Cerebellar nuclear complex (tissue), 1 donor: ENCODE data around the gene CCDC192.

Experiments used
- DNase-seq, 2 experiments: peaks; one replicate each; lab custom pipeline; 2025; lab: John Stamatoyannopoulos, UW

Gene CCDC192

GRCh38 chr5:127923804-127924570 lies 220.8 kb downstream of the CCDC192 start:
- DNase-seq, result no peak

- DNase-seq, result no peak
Measured at GRCh38 chr5:127924606-127925005, 221.4 kb downstream of the CCDC192 start.

- no peak for DNase-seq
Measured at GRCh38 chr5:127925916-127926315, 222.7 kb downstream of the CCDC192 start.

DNA sequence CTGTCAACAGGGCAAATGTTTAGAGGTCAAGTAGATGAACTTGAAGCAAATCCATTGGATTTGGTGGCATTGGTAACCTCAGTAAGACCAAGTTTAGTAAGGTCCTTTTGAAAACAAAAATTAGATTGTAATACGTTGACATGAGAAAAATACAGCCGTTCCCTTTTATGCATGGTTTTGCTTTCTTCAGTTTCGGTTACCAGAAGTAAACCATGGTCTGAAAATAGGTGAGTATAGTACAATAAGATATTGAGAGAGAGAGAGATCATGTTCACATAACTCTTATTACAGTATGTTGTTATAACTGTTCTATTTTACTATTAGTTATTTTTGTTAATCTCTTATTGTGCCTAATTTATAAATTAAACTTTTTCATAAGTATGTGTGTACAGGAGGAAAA lies 223.8 kb downstream of the CCDC192 start:
- no peak for DNase-seq

GRCh38 chr5:127928053-127928452 lies 224.9 kb downstream of the CCDC192 start:
- no peak for DNase-seq

DNA sequence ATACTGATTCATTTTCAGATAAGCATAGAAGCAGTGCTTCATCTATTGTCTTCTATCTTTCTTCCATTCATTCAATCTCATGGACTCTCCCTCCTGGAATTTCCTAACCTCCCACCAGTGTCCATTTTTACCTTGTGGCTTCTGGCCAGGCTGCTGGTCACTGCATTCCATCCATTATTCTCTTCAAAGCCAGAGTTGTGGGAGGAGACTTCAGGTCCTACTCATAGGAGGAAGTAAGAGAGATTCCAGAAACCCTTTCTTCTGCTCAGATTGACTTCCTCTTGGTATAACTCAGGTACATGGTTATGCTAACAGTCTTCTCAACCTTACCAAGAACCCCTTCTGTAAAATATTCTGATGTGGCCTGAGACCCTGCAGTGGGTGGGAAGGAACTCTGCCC lies 227.1 kb downstream of the CCDC192 start:
- no peak for DNase-seq

DNA sequence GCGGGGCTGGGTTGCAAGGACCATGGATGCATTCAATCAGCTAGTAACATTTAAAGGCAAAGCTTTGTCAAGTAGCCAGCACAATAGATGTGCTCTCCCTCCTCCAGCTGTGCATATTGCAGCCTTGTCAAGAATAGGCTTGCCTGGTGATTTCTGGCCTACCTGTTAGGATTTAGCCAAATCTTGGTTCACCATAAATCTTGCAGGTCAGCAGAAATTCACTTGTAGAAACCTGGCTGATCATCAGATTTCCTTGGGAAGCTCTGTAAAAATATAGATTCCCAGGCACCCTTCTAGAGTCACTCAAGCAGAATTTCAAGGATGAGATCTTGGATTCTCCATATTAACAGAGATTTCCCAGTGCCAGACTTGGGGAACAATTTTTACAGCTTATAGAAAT lies 228.2 kb downstream of the CCDC192 start:
- DNase-seq, result no peak

GRCh38 chr5:127933348-127933747 lies 230.2 kb downstream of the CCDC192 start:
- no peak for DNase-seq

DNA sequence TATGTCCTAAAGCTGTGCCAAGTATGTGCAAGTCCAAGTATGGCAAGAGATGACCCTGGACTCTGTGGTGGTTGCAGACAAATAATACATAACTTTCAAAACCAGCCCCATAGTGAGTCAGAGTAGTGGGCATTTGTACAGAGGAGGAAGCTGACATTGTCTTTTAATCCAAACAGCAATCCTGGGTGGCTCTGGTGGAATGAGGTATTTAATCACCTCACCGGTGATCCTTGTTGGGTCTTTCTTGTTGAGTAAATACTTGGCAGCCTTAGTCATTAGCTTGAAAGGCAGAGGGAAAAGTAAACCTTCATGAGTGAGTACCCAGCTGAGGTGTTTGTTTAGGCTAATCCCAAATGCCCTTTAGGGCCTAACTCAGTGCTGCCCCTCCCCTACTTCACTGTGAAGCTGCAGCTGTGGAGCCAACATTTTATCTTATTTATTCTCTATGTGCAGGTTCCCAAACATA lies 231.6 kb downstream of the CCDC192 start:
- DNase-seq, result no peak

DNA sequence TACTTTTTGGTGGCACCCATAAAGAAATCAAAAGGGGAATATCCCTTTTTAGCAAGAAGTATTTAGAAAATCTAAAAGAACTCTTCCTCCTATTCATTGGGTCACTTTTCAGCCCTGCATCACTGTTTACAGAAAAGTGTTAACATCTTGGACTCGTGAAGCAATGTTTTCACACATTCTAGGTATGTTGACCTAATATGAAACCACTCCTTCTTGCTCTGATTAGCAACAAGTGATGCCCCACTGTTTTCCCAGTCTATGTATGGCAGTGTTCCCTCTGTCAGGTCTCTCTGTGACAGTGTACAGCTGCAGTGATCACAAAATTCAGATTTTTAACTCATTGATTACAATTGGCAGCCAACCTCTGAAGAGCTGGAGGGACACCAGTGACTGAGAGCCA lies 232.2 kb downstream of the CCDC192 start:
- no peak for DNase-seq

- no peak for DNase-seq
Measured at GRCh38 chr5:127936439-127936972, 233.3 kb downstream of the CCDC192 start.

GRCh38 chr5:127938746-127939145 lies 235.6 kb downstream of the CCDC192 start:
- DNase-seq, result peak; percentile 48 to 83

DNA sequence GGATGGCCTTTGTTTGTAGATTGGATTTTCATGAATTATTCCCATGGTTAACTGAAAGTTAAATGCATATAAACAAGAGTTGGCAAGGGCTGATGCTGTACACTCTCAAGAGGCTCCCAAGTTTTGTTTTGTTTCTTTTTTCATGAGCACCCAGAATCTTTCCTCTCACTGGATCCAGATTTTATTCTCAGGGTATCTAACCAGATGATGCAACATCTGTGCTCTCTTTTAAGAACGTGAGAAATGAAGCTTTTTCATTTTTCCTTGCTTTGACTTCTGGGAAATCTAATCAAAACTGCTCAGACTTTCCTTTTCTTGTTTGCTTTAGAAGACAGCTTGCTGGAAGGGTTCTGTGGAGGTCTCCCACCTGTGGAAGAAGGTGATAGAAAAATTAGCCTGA lies 237.7 kb downstream of the CCDC192 start:
- no peak for DNase-seq

GRCh38 chr5:127941646-127942045 lies 238.5 kb downstream of the CCDC192 start:
- peak in 1 of 2 experiments; percentile 13 for DNase-seq

GRCh38 chr5:127942246-127943060 lies 239.3 kb downstream of the CCDC192 start:
- no peak for DNase-seq

- no peak for DNase-seq
Measured at GRCh38 chr5:127943061-127943371, 239.8 kb downstream of the CCDC192 start.

DNA sequence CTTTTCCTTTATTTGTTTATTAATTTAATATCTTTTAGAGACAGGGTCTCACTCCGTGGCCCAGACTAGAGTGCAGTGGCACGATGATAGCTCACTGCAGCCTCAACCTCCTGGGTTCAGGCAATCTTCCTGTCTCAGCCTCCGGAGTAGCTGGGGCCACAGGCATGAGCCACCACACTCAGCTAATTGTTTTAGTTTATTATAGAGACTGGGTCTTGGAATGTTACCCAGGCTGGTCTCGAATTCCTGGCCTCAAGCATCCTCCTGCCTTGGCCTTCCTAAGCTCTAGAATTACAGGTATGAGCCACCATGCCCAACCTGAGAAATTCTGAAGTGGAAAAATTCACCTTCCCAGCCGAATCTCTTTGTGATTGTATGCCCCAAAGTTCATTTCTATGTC lies 240.9 kb downstream of the CCDC192 start:
- DNase-seq, result no peak

DNA sequence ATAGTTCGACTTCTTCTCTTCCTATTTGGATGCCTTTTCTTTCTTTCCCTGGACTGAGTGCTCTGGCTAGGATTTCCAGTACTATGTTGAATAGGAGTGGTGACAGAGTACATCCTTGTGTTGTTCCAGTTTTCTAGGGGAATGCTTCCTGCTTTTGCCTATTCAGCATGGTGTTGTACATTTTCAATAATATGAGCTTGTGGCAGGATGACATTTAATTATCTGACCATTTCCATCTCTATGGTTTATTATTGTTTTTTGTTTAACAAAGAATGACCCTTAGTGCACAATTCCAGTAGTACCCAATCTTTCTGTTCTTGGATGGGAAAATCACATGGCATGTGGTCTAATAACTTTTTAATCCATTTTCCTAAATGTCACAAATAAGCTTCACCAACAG lies 244.8 kb downstream of the CCDC192 start:
- DNase-seq, result no peak

GRCh38 chr5:127950707-127951391 lies 247.7 kb downstream of the CCDC192 start:
- DNase-seq, result no peak

DNA sequence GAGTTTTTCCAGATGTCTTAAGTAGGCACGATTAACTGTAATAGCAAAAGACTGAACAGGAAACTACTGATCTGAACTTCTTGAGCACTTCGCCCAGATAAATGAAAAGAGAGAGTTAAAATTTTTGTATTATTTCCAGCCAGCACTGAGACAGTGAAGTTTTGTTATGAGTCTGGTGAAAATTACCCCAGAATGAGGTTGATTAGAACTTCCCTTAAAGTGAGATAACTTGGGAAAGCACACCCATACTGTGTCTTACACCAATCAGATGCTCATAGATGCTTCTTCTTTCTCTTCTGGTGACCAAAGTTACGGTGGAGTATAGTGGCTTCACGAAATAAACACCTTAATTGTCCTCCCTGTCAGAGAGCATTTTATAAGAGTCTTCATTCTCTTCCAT lies 248.6 kb downstream of the CCDC192 start:
- DNase-seq, result no peak

GRCh38 chr5:127957183-127957582 lies 254.0 kb downstream of the CCDC192 start:
- DNase-seq, result peak; percentile 64 to 77

GRCh38 chr5:127957701-127958239 lies 254.6 kb downstream of the CCDC192 start:
- no peak for DNase-seq
